ENCODE data around the gene CALML5.

CALML5 gene

DNA sequence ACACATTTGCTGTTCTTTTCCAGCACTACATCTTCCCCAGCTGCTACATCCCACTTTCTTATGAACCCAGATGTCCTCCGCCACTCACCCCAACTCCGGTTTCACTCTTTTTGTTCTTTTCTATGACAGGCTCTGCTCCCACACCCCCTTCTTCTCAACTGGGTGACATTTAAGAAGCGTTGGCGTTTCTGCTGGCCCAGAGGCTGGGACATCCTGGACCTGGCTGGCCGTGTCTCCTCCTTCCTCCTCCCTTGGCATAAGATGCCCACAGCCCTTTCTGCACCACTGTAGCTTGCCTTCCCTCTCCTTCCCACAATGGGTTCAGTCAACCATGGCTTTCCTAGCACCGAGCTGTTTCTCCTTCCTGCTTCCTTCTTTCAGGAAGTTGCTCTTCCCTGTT is 9.4 kb upstream of the CALML5 start:
- ChIA-PET CTCF (interaction anchor here (0.7 to 1.5 kb wide), 3 partner anchors 13 to 835 kb away, joined by 3 to 10 read pairs (median 3); no protein-coding TSS in a partner anchor), POLR2A (no interaction called here)
- H3K27ac ChIP-seq (ENCODE audit: extremely low read depth, low read depth, low read length), result no peak overlapping the region
- no peaks in the 10 kb centered on the region for H3K36me3 ChIP-seq (ENCODE audit: control insufficient read depth in 2 of 2, insufficient read depth in 1 of 2, low read length in 2 of 2)
- H3K9me3 ChIP-seq (ENCODE audit: control insufficient read depth, insufficient read depth, low read depth, low read length), result no peaks in the 10 kb centered on the region
- H3K4me3 ChIP-seq (ENCODE audit: low read depth, low read length), result no peak overlapping the region
- H3K4me1 ChIP-seq (ENCODE audit: control insufficient read depth, insufficient read depth, low read length), result no peaks in the 10 kb centered on the region
- TF ChIP-seq ZNF791 (tag by site-specific recombination; IDR thresholded peaks at IDR 0.05), result no peak
- no peak for TF ChIP-seq PRDM1 (tag by site-specific recombination; IDR thresholded peaks at IDR 0.05)

DNA sequence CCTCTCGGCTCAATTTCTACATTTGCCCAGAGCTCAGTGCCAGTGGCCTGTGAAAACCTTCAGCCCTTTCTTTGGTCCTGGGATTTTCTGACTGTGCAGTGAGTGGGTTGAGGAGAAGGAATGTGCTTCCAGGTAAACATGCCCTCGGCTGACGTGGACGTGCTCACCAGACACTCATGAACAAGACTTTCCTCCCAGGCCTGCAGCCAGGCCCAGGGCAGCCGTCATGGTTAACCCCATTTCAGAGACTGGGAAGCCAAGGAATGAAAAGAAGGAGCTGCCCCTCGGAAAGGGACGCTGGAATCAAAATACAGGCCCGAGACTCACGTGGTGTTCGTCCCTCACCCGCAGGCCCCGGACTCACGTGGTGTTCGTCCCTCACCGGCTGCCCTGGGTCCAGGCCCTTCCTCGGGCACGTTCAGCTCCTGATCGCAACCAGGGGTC is 8.8 kb upstream of the CALML5 start:
- H3K9me3 ChIP-seq (ENCODE audit: control insufficient read depth, insufficient read depth, low read depth, low read length), result no peaks in the 10 kb centered on the region
- ChIA-PET POLR2A (no interaction called here), CTCF (interaction anchor here (1.5 kb wide), 1 partner anchor 44 kb away, joined by 3 read pairs; no protein-coding TSS in a partner anchor)
- no peak overlapping the region for H3K4me3 ChIP-seq (ENCODE audit: low read depth, low read length)
- TF ChIP-seq, protein P1, sequence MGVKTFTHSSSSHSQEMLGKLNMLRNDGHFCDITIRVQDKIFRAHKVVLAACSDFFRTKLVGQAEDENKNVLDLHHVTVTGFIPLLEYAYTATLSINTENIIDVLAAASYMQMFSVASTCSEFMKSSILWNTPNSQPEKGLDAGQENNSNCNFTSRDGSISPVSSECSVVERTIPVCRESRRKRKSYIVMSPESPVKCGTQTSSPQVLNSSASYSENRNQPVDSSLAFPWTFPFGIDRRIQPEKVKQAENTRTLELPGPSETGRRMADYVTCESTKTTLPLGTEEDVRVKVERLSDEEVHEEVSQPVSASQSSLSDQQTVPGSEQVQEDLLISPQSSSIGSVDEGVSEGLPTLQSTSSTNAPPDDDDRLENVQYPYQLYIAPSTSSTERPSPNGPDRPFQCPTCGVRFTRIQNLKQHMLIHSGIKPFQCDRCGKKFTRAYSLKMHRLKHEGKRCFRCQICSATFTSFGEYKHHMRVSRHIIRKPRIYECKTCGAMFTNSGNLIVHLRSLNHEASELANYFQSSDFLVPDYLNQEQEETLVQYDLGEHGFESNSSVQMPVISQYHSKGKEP (tag by site-specific recombination; IDR thresholded peaks at IDR 0.05), result no peak
- TF ChIP-seq ZNF561 (tag by site-specific recombination; IDR thresholded peaks at IDR 0.05; ENCODE audit: borderline replicate concordance), result no peak
- TF ChIP-seq, protein P2, sequence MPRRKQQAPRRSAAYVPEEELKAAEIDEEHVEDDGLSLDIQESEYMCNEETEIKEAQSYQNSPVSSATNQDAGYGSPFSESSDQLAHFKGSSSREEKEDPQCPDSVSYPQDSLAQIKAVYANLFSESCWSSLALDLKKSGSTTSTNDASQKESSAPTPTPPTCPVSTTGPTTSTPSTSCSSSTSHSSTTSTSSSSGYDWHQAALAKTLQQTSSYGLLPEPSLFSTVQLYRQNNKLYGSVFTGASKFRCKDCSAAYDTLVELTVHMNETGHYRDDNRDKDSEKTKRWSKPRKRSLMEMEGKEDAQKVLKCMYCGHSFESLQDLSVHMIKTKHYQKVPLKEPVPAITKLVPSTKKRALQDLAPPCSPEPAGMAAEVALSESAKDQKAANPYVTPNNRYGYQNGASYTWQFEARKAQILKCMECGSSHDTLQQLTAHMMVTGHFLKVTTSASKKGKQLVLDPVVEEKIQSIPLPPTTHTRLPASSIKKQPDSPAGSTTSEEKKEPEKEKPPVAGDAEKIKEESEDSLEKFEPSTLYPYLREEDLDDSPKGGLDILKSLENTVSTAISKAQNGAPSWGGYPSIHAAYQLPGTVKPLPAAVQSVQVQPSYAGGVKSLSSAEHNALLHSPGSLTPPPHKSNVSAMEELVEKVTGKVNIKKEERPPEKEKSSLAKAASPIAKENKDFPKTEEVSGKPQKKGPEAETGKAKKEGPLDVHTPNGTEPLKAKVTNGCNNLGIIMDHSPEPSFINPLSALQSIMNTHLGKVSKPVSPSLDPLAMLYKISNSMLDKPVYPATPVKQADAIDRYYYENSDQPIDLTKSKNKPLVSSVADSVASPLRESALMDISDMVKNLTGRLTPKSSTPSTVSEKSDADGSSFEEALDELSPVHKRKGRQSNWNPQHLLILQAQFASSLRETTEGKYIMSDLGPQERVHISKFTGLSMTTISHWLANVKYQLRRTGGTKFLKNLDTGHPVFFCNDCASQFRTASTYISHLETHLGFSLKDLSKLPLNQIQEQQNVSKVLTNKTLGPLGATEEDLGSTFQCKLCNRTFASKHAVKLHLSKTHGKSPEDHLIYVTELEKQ (tag by site-specific recombination; IDR thresholded peaks at IDR 0.05; ENCODE audit: borderline replicate concordance), result no peak
- TF ChIP-seq ZNF658 (tag by site-specific recombination; IDR thresholded peaks at IDR 0.05), result no peak
- TF ChIP-seq ZNF184 (tag by site-specific recombination; IDR thresholded peaks at IDR 0.05), result no peak
- TF ChIP-seq, protein P3, sequence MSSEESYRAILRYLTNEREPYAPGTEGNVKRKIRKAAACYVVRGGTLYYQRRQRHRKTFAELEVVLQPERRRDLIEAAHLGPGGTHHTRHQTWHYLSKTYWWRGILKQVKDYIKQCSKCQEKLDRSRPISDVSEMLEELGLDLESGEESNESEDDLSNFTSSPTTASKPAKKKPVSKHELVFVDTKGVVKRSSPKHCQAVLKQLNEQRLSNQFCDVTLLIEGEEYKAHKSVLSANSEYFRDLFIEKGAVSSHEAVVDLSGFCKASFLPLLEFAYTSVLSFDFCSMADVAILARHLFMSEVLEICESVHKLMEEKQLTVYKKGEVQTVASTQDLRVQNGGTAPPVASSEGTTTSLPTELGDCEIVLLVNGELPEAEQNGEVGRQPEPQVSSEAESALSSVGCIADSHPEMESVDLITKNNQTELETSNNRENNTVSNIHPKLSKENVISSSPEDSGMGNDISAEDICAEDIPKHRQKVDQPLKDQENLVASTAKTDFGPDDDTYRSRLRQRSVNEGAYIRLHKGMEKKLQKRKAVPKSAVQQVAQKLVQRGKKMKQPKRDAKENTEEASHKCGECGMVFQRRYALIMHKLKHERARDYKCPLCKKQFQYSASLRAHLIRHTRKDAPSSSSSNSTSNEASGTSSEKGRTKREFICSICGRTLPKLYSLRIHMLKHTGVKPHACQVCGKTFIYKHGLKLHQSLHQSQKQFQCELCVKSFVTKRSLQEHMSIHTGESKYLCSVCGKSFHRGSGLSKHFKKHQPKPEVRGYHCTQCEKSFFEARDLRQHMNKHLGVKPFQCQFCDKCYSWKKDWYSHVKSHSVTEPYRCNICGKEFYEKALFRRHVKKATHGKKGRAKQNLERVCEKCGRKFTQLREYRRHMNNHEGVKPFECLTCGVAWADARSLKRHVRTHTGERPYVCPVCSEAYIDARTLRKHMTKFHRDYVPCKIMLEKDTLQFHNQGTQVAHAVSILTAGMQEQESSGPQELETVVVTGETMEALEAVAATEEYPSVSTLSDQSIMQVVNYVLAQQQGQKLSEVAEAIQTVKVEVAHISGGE (tag by site-specific recombination; conservative IDR thresholded peaks at IDR 0.05; ENCODE audit: low read depth), result no peak
- no peak for TF ChIP-seq ZBTB20 (tag by site-specific recombination; IDR thresholded peaks at IDR 0.05)
- TF ChIP-seq ZNF623 (tag by site-specific recombination; IDR thresholded peaks at IDR 0.05), result no peak
- TF ChIP-seq SP2 (tag by site-specific recombination; IDR thresholded peaks at IDR 0.05), result no peak
- TF ChIP-seq ZNF621 (tag by site-specific recombination; IDR thresholded peaks at IDR 0.05), result no peak
- H3K36me3 ChIP-seq (ENCODE audit: control insufficient read depth in 2 of 2, insufficient read depth in 1 of 2, low read length in 2 of 2), result no peaks in the 10 kb centered on the region
- H3K4me1 ChIP-seq (ENCODE audit: control insufficient read depth, insufficient read depth, low read length), result no peaks in the 10 kb centered on the region
- no peak overlapping the region for H3K27ac ChIP-seq (ENCODE audit: extremely low read depth, low read depth, low read length)

DNA sequence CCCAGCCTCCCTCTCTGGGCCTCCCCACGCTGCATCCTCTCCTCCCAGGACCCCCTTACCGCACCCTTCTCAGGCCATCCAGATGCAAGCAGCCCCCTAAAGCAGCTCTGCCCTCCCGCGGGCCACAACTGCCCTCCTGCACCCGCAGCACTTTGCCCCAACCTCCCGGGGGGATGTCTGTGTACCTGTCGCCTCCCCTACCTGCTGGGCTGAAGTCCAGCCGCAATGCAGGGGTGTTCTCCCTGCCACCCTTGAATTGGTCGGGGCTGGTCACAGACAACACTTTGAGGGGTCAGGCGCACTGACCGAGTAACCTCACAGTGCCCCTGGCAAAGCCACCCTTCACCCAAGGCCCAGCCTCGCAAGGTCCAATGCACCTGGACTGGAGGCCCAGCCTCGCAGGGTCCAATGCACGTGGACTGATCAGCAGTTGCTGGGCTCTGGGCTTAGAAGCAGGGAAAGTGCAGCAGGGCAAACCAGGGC is 8.3 kb upstream of the CALML5 start:
- ChIA-PET POLR2A (no interaction called here), CTCF (no interaction called here)
- H3K27ac ChIP-seq (ENCODE audit: extremely low read depth, low read depth, low read length), result no peak overlapping the region
- H3K36me3 ChIP-seq (ENCODE audit: control insufficient read depth in 2 of 2, insufficient read depth in 1 of 2, low read length in 2 of 2), result no peaks in the 10 kb centered on the region
- H3K9me3 ChIP-seq (ENCODE audit: control insufficient read depth, insufficient read depth, low read depth, low read length), result no peaks in the 10 kb centered on the region
- H3K4me1 ChIP-seq (ENCODE audit: control insufficient read depth, insufficient read depth, low read length), result no peaks in the 10 kb centered on the region
- H3K4me3 ChIP-seq (ENCODE audit: low read depth, low read length), result no peak overlapping the region
- TF ChIP-seq GLI2 (tag by site-specific recombination; IDR thresholded peaks at IDR 0.05; ENCODE audit: borderline replicate concordance, low read depth), result no peak
- no peak for TF ChIP-seq MZF1 (tag by site-specific recombination; IDR thresholded peaks at IDR 0.05; ENCODE audit: borderline replicate concordance)
- TF ChIP-seq, protein P4, sequence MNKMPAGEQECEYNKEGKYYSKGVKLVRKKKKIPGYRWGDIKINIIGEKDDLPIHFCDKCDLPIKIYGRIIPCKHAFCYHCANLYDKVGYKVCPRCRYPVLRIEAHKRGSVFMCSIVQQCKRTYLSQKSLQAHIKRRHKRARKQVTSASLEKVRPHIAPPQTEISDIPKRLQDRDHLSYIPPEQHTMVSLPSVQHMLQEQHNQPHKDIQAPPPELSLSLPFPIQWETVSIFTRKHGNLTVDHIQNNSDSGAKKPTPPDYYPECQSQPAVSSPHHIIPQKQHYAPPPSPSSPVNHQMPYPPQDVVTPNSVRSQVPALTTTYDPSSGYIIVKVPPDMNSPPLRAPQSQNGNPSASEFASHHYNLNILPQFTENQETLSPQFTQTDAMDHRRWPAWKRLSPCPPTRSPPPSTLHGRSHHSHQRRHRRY (tag by site-specific recombination; IDR thresholded peaks at IDR 0.05), result no peak
- no peak for TF ChIP-seq KLF16 (tag by site-specific recombination; IDR thresholded peaks at IDR 0.05)
- TF ChIP-seq ZXDB (tag by site-specific recombination; IDR thresholded peaks at IDR 0.05), result no peak
- no peak for TF ChIP-seq ZNF544 (tag by site-specific recombination; IDR thresholded peaks at IDR 0.05)
- no peak for TF ChIP-seq SP3 (tag by site-specific recombination; IDR thresholded peaks at IDR 0.05)
- no peak for TF ChIP-seq ZBTB1 (tag by site-specific recombination; IDR thresholded peaks at IDR 0.05)
- no peak for TF ChIP-seq ZIC2 (tag by site-specific recombination; IDR thresholded peaks at IDR 0.05)
- no peak for TF ChIP-seq ZNF391 (tag by site-specific recombination; IDR thresholded peaks at IDR 0.05; ENCODE audit: borderline replicate concordance, low read depth)
- TF ChIP-seq GLI4 (tag by site-specific recombination; IDR thresholded peaks at IDR 0.05), result no peak
